ENCODE measurements around the gene FKBP3.

Gene FKBP3

DNA sequence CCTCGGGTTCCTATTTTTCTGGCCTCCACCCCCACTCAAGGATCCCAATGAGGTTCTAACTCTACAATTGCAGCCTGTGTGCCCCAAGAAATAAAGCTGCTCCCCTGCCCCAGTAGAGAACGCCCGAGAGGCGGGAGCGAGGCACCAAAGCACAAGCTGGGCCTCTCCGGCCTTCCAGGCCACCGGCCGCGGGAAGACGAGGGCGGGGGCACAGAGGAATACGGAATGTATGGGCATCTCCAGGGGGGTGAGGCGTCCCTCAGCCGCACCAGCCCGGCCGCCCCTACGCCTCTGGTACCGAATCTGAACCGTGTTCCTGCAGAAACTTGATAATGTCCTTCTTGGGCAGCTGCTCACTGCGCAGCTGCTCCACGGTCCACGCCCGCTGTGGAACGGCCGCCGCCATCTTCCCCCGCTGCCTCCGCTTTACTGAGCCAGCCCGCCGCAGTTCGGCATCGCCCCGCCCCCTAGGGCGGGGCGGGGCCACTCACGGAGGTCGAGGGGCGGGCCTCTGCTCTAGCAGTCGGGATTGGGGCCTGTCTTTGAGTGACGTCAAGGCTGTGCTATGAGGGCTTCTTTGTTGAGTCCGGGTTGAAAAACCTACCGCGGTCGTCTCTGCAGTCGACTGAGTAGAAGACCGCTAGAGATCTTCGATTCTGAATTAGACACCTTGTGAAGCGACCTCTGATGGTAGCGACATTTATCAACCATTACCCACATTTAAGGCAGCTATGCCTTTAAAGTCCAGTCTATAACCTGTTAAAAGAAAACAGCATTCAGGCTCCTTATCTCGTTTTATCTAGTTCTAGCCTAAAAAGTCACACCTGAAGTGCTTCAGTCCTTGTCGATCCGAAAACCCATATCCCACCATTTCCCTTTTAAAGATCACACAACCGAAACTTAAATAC, at the start of gene FKBP3:
TSS of gene FKBP3 (minus strand) at position 431 of the 908 bp plus-strand sequence. CDS start at position 406, 25 bp downstream.
- H3K4me3 ChIP-seq = peak within 1 kb of the TSS; percentile 93
- peak within 1 kb of the TSS; percentile 75 for H3K27ac ChIP-seq
- peak; percentile 96 for DNase-seq (ENCODE audit: low read depth, low spot score)
- peaks cover 15% of the 10 kb centered on the region for H3K36me3 ChIP-seq (ENCODE audit: insufficient read depth, low read length)
- no peaks in the 10 kb centered on the region for H3K9me3 ChIP-seq (ENCODE audit: low read depth, low read length)
- TF ChIP-seq POLR2AphosphoS5 (IDR thresholded peaks at IDR 0.05; ENCODE audit: borderline replicate concordance, low read depth, low read length) = peak; percentile 95
- no peak for TF ChIP-seq FOXP2 (optimal IDR thresholded peaks at IDR 0.05; ENCODE audit: control extremely low read depth, extremely low read length, insufficient read depth)
- TF ChIP-seq EZH2 (IDR thresholded peaks at IDR 0.05) = no peak
- H3K9ac ChIP-seq (ENCODE audit: insufficient read length) = peak within 1 kb of the TSS; percentile 97

GRCh38 chr14:45181806-45182205, 47.5 kb upstream of the FKBP3 start:
- Histone ChIP-seq H3K9ac (ENCODE audit: insufficient read length) (no peak overlapping the region), H3K4me3 (no peak overlapping the region), H3K9me3 (ENCODE audit: low read depth, low read length) (no peaks in the 10 kb centered on the region), H3K36me3 (ENCODE audit: insufficient read depth, low read length) (no peaks in the 10 kb centered on the region; the same call in none of the 2 replicates), H3K27ac (no peak overlapping the region)
- TF ChIP-seq POLR2AphosphoS5 (IDR thresholded peaks at IDR 0.05; ENCODE audit: borderline replicate concordance, low read depth, low read length) (no peak), EZH2 (IDR thresholded peaks at IDR 0.05) (no peak), FOXP2 (optimal IDR thresholded peaks at IDR 0.05; ENCODE audit: control extremely low read depth, extremely low read length, insufficient read depth) (no peak)
- DNase-seq (ENCODE audit: low read depth, low spot score) = no peak

- H3K9ac ChIP-seq (ENCODE audit: insufficient read length) = no peak overlapping the region
- TF ChIP-seq POLR2AphosphoS5 (IDR thresholded peaks at IDR 0.05; ENCODE audit: borderline replicate concordance, low read depth, low read length) (no peak), FOXP2 (optimal IDR thresholded peaks at IDR 0.05; ENCODE audit: control extremely low read depth, extremely low read length, insufficient read depth) (no peak), EZH2 (IDR thresholded peaks at IDR 0.05) (no peak)
- H3K4me3 ChIP-seq = no peak overlapping the region
- no peaks in the 10 kb centered on the region; the same call in 1 of the 2 replicates for H3K36me3 ChIP-seq (ENCODE audit: insufficient read depth, low read length)
- H3K9me3 ChIP-seq (ENCODE audit: low read depth, low read length) = no peaks in the 10 kb centered on the region
- H3K27ac ChIP-seq = no peak overlapping the region
- no peak for DNase-seq (ENCODE audit: low read depth, low spot score)
Measured at GRCh38 chr14:45181329-45181728, 47.0 kb upstream of the FKBP3 start.

DNA sequence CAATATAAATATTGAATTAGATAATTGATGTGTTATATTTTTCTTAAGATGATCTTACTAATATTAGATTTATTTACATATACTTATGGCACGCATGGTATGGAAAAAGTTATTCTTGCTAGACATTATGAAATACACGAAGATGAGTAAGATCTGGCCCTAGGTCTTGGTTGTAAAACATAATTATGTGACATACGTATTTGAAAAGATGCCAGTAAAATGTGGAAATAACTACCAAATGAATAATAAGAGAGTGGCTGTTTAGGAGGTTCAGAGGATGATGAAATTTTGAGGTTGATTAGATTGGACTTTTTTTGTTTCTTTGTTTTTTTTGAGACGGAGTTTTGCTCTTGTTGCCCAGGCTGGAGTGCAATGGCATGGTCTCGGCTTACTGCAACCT, 42.8 kb upstream of the FKBP3 start:
- Histone ChIP-seq H3K36me3 (ENCODE audit: insufficient read depth, low read length) (peaks cover 8% of the 10 kb centered on the region; the same call in 1 of the 2 replicates), H3K9ac (ENCODE audit: insufficient read length) (no peak overlapping the region), H3K4me3 (no peak overlapping the region), H3K27ac (peak overlapping the region; percentile 63), H3K9me3 (ENCODE audit: low read depth, low read length) (no peaks in the 10 kb centered on the region)
- TF ChIP-seq FOXP2 (optimal IDR thresholded peaks at IDR 0.05; ENCODE audit: control extremely low read depth, extremely low read length, insufficient read depth) (no peak), EZH2 (IDR thresholded peaks at IDR 0.05) (no peak), POLR2AphosphoS5 (IDR thresholded peaks at IDR 0.05; ENCODE audit: borderline replicate concordance, low read depth, low read length) (no peak)
- peak; percentile 69 for DNase-seq (ENCODE audit: low read depth, low spot score)

GRCh38 chr14:45169906-45170305, 35.6 kb upstream of the FKBP3 start:
- Histone ChIP-seq H3K36me3 (ENCODE audit: insufficient read depth, low read length) (peaks cover 11% of the 10 kb centered on the region; the same call in 1 of the 2 replicates), H3K9ac (ENCODE audit: insufficient read length) (no peak overlapping the region), H3K4me3 (no peak overlapping the region), H3K27ac (no peak overlapping the region), H3K9me3 (ENCODE audit: low read depth, low read length) (no peaks in the 10 kb centered on the region)
- TF ChIP-seq EZH2 (IDR thresholded peaks at IDR 0.05) = no peak
- TF ChIP-seq POLR2AphosphoS5 (IDR thresholded peaks at IDR 0.05; ENCODE audit: borderline replicate concordance, low read depth, low read length) = no peak
- DNase-seq (ENCODE audit: low read depth, low spot score) = no peak

DNA sequence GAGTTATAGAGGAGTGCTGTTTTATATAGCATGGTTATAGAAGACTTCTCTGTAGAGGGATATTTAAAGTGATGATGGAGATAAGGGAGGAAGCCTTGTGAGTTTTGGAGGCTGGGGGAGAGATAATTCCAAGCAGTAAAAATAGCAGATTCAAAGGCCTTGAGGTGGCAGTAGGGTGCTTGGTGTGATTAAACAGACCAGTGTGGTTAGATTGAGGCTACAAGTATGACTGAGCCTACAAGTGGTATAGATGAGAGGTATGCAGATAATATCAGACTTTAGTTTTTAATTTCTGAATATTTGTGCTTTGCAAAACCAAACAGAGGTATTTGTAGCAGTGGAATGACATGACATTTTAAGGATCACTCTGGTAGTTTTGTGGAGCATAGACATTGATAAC, 21.8 kb upstream of the FKBP3 start:
- Histone ChIP-seq H3K9me3 (ENCODE audit: low read depth, low read length) (no peaks in the 10 kb centered on the region), H3K36me3 (ENCODE audit: insufficient read depth, low read length) (0 out of 2 replicates have a peak, but pooled peaks cover 4% of the 10 kb centered on the region), H3K27ac (no peak overlapping the region), H3K9ac (ENCODE audit: insufficient read length) (no peak overlapping the region), H3K4me3 (no peak overlapping the region)
- no peak for DNase-seq (ENCODE audit: low read depth, low spot score)
- TF ChIP-seq POLR2AphosphoS5 (IDR thresholded peaks at IDR 0.05; ENCODE audit: borderline replicate concordance, low read depth, low read length) = no peak
- no peak for TF ChIP-seq EZH2 (IDR thresholded peaks at IDR 0.05)
- no peak for TF ChIP-seq FOXP2 (optimal IDR thresholded peaks at IDR 0.05; ENCODE audit: control extremely low read depth, extremely low read length, insufficient read depth)

DNA sequence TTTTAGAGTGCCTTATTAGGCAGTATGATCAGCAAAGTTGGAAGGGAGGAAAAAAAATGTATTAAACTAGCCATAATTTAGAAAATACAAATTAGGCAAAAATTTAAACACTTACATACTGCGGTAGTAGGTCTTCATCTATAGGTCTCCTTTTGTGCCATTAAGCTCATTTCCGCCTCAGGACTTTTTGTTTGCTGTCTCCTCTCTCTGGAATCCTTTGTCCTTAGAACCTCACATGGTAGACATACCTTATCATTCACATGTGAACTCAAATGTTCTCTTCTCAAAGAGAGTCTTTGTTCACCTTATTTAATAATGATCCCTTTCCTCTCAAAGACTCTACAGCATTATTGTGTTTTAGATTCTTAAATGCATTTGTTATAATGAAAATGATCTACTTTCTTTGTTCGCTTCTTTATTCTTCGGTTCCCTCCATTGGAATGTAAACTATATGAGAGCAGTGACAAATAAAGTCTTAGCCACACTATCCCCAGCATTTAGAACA, 16.2 kb upstream of the FKBP3 start:
- no peak for TF ChIP-seq FOXP2 (optimal IDR thresholded peaks at IDR 0.05; ENCODE audit: control extremely low read depth, extremely low read length, insufficient read depth)
- no peak for TF ChIP-seq EZH2 (IDR thresholded peaks at IDR 0.05)
- no peak for TF ChIP-seq POLR2AphosphoS5 (IDR thresholded peaks at IDR 0.05; ENCODE audit: borderline replicate concordance, low read depth, low read length)

GRCh38 chr14:45149602-45150001, 15.3 kb upstream of the FKBP3 start:
- Histone ChIP-seq H3K9ac (ENCODE audit: insufficient read length) (no peak overlapping the region), H3K36me3 (ENCODE audit: insufficient read depth, low read length) (0 out of 2 replicates have a peak, but pooled peaks cover 4% of the 10 kb centered on the region), H3K27ac (no peak overlapping the region), H3K9me3 (ENCODE audit: low read depth, low read length) (no peaks in the 10 kb centered on the region), H3K4me3 (no peak overlapping the region)
- TF ChIP-seq EZH2 (IDR thresholded peaks at IDR 0.05) = no peak
- no peak for TF ChIP-seq POLR2AphosphoS5 (IDR thresholded peaks at IDR 0.05; ENCODE audit: borderline replicate concordance, low read depth, low read length)
- TF ChIP-seq FOXP2 (optimal IDR thresholded peaks at IDR 0.05; ENCODE audit: control extremely low read depth, extremely low read length, insufficient read depth) = no peak
- no peak for DNase-seq (ENCODE audit: low read depth, low spot score)

More for the DNA sequence above, 16.2 kb upstream of the FKBP3 start:
- no peak overlapping the region for H3K9ac ChIP-seq (ENCODE audit: insufficient read length)
- no peak for DNase-seq (ENCODE audit: low read depth, low spot score)
- no peak overlapping the region for H3K4me3 ChIP-seq
- no peak overlapping the region for H3K27ac ChIP-seq
- H3K36me3 ChIP-seq (ENCODE audit: insufficient read depth, low read length) = 0 out of 2 replicates have a peak, but pooled peaks cover 4% of the 10 kb centered on the region
- H3K9me3 ChIP-seq (ENCODE audit: low read depth, low read length) = no peaks in the 10 kb centered on the region

All from SK-N-MC (cell line).